GM18870 (cell line): Measurements from ENCODE around the gene SLC4A3.
A peak's percentile ranks its signal among the peaks of the same experiment; 100 is the strongest.

ENCODE experiments used
- ATAC-seq: cut with Tn5 transposase; IDR thresholded peaks from one replicate; pipeline ENCODE4 v1.9.1; 2021; ENCODE audit warnings: moderate library complexity; ENCODE audit not compliant: unreplicated experiment

The SLC4A3 gene

DNA sequence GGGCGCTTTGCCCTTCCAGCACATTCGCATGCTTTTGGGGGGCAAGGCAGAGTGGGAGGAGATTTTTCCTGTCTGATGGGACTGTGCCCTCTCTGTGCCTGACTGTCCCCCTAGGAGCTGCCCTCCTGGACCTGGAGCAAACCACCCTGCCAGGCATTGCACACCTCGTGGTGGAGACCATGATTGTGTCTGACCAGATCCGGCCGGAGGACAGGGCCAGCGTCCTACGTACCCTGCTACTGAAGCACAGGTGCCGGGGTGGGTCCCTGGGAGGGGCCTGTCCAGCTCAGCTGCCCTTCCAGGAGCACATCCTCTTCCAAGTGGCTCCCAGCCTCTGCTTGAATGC lies 5.3 kb downstream of the SLC4A3 start:
- no peak for ATAC-seq

DNA sequence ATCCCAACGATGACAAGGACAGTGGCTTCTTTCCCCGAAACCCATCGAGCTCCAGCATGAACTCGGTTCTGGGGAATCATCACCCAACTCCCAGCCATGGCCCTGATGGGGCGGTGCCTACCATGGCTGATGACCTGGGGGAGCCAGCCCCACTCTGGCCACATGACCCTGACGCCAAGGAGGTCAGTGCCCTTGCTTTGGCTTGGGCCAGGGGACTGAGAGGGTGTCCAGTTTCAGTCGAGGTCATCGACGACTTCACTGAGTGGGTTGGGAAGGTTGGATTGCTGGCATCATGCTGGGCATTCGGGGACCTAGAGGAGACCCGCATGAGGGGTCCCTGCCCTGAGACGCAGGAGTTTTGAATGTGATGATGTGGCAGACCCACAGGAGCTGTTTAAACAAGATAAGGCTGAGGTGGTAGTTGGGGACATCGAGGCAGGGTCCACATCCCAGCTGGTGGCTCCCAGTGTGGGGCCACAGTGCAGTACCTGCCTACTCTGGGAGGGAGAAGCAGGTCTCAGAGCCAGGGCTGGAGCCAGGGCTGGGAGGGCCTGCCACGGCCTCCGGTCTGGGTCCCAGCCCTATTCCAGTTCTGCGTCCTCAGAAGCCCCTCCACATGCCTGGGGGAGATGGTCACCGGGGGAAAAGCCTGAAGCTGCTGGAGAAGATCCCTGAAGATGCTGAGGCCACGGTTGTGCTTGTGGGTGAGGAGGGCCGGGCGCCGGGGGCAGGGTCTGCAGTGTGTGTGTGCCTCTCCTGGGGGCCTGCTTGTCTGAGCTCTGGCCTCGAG lies 6.0 kb downstream of the SLC4A3 start:
- ATAC-seq: no peak

DNA sequence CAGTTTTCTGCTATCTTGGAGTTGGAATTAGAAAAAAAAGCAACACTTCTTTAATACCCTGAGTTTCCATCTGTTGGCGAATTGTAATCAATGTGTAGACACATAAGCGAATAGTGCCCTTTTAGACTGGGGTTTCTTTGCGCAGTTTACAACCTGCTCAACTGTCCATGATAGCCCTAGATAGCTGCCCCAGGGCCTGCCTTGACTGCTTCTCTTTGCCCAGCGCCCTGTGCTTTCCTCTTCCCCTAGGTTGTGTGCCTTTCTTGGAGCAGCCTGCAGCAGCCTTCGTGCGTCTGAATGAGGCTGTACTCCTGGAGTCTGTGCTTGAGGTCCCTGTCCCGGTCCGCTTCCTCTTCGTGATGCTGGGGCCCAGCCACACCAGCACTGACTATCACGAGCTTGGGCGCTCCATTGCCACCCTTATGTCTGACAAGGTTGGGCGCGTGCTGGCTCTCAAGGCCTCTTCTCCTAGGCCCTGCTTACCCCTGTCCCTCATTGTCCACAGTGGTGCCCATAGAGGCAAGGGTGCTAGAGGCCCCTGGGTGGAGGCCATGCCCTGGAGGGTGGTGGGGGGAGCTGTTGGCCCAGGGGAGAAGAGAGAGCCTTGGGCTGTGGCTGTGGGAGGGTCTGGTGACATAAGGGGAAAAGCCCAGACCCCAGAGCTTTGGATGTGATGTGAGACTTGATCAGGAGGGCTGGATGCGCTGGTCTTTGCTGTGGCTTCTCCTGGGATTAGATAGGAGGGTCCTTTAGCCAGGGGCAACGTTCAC lies 6.9 kb downstream of the SLC4A3 start:
- no peak for ATAC-seq

DNA sequence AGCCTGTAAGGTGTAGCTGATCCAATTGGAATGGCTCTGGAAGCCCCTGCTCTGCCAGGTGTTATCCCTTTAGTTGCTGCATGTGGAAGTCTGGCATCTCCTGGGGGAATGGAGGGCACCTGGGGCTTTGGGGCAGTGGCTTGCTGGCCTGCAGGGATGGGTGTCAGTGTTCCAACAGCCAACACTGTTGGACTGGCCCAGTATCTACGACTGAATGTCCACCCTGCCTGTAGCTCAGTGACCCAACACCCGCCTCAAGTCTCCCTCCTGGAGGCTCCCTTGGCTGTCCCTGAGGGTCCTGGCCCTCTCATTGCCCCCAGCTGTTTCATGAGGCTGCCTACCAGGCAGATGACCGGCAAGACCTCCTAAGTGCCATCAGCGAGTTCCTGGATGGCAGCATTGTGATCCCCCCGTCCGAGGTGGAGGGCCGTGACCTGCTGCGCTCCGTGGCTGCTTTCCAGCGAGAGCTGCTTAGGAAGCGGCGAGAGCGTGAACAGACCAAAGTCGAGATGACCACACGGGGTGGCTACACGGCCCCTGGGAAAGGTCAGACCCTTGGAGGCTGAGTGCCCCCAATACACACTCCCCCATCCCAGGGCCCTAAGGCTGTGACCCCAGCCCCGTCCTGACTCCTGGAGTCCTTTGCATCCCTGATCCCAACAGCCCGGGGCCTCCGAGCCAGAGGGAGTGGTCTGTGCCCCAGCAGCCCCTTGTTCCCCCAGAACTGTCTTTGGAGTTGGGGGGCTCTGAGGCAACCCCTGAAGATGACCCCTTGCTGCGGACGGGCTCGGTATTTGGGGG lies 7.7 kb downstream of the SLC4A3 start:
- no peak for ATAC-seq

DNA sequence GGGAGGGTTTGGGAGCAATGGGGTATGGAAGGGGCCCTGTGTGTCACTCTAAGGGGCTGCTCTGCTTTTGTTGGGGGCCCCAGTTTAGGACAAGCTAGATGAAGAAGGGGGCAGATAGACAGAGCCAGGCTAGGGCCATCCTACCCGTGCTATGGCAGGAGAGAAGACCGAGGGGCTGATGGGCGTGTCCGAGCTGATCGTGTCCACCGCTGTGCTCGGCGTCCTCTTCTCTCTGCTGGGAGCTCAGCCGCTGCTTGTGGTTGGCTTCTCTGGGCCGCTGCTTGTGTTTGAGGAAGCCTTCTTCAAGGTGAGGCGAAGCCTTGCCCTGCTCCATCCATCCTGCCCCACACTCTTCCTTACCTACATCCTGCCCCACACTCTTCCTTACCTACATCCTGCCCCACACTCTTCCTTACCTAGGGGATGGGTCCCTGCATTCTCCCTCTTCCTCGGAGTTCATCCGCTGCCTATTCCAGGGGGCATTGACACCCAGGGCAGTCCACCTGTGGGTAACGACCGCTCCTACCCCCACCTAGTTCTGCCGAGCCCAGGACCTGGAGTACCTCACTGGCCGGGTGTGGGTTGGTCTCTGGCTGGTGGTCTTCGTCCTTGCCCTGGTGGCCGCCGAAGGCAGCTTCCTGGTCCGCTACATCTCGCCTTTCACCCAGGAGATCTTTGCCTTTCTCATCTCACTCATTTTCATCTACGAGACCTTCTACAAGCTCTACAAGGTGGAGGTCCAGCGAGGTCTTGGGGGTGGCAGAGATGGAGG lies 8.9 kb downstream of the SLC4A3 start:
- ATAC-seq: no peak

DNA sequence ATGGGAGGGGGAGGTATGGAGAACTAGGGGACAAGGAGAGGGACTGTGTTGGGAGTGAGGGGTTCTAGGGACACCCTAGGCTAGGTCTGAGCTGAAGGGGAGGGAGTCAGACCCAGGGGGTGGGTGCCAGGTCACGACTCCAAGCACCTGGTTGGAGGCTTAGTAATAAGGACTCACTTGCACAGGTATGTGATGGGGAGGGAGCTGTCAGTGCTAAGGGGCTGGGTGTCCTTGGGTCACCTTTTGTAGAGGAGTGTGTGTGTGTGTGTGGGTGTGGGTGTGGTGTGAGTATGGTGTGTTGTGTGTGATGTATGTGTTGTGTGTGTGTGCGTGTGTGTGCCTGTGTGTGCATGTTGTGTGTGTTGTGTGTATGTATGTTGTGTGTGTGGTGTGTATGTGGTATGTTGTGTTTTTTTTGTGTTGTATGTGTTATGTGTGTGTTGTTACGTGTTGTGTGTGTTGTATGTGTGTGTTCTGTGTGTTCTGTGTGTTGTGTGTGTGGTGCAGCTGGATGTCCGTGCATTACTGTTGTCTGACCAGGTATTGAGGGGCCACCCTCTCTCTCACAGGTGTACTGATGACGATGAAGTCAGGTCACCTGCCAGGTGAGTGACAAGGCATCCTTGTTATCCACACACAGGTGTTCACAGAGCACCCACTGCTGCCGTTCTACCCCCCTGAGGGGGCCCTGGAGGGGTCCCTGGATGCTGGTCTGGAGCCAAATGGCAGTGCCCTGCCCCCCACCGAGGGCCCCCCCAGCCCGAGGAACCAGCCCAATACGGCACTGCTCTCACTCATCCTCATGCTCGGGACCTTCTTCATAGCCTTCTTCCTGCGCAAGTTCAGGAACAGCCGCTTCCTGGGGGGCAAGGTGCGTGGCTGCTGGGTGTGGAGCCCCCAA lies 9.8 kb downstream of the SLC4A3 start:
- no peak for ATAC-seq

DNA sequence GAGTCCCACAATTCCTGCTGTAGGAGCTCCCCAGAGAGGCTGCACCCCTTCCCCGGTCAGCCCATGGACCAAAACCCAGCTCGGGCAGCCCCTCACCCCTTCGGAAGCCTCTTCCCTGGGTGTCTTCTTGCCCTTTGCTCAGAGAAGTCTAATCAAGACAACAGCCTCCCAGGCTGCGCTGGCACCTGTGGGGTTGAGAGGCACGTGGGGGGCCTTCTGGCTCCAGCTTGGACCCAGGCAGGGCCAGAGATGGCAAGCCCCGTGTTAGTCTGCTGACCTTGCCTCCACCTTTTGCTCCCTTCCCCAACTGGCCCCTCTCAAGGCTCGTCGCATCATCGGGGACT lies 10.4 kb downstream of the SLC4A3 start:
- ATAC-seq: no peak

DNA sequence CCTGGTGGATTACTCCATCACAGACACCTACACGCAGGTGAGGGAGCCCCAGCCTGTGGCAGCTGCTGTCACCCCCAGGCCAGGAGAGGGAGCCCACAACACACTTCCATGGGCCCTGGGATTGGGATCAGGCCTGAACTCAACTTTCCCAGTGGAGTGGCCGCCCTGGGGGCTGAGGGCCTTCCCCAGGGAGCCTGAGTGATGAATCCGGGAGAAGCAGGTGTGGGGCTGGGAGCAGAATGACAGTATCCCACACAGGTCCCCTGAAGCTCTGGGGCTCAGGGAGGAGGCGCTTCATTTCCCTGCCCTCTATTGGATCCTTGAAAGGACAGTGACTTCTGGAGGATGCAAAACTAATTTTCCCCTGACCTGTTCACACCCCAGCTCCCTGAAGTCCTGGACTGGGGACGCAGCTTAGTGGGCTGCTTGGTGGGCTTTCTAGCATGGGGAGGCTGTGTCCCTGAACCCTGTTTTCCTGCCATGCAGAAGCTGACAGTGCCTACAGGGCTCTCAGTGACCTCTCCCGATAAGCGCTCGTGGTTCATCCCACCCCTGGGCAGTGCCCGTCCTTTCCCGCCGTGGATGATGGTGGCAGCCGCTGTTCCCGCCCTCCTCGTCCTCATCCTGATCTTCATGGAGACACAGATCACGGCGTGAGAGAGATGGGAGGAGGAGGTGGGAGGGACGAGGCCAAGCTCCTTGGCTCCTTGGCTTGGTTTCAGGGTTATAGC lies 11.0 kb downstream of the SLC4A3 start:
- ATAC-seq: no peak

DNA sequence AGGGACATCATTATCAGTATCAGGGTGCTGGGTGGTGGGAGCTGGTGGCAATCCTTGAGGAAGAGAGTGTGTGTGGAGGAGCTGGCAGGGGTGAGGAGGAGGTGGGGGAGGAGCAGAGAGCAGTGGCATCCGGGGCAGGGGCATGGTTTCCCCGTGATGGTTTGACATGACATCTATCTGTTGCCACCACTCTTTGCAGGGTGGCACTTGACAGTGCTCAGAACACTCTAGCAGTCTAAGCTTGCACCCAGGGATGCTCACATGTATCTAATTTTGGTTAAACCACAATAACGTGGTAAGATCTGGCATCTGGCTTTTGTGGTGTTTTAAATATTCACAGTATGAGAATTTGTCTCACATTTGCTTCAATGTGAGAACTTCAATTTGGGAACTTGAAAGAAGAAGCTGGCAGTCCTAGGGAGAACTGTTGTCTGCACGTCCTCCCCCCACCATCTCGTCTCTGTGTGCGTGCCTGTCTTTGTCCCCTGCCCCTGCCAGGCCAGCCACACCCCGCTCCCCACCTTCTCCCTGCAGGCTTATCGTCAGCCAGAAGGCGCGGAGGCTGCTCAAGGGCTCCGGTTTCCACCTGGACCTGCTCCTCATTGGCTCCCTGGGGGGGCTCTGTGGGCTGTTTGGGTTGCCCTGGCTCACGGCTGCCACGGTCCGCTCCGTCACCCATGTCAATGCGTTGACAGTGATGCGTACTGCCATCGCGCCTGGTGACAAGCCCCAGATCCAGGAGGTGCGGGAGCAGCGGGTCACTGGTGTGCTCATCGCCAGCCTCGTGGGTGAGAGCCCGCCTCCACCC lies 11.7 kb downstream of the SLC4A3 start:
- ATAC-seq: no peak

DNA sequence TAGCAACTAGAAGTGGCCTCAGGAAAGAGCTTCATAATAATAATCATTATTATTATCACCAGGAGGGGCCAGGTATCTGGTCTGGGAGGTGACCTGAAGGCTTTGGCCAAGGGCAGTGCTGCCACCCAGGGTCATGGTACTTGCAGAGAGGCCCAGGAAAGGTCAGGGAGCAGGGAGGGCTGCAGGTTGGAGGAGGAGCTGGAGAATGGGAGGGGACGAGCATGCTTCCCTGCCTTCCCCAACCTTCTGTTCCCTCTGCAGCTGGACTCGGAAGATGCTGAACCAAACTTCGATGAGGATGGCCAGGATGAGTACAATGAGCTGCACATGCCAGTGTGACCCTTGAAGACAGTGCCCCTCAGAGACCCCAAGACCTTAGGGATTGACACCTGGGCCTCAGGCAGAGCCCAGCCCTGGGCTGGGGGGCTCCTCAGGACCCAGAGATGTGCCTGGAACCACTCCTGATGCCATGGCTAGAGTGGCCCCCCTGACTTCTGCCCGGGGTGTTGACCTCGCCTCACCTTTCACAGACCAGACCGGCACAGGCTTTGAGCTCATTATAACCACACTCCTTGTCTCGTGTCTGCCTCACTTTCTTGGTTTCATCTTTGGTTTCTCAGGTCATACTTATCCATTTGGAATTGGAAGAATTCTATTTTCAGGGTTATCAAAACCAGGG lies 14.1 kb downstream of the SLC4A3 start:
- ATAC-seq: no peak

DNA sequence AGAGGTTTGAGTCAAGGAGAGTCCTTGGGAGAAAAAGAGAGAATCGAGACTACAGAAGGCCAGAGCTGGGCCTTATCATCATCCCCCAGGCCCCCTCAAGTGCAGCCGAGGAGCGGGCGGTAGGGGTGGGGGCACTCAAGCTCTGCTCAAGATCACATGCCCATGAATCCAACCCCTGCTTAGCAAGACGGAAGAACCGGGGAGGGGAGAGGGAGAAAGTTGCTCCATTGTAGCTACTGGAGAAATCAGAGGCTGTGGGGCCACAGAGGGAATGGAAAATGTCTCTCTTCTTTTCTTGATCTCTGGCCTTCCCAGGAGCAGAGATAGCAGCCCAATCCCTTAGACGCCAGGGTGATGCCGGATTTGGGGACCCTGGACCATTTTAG lies 14.6 kb downstream of the SLC4A3 start:
- no peak for ATAC-seq

DNA sequence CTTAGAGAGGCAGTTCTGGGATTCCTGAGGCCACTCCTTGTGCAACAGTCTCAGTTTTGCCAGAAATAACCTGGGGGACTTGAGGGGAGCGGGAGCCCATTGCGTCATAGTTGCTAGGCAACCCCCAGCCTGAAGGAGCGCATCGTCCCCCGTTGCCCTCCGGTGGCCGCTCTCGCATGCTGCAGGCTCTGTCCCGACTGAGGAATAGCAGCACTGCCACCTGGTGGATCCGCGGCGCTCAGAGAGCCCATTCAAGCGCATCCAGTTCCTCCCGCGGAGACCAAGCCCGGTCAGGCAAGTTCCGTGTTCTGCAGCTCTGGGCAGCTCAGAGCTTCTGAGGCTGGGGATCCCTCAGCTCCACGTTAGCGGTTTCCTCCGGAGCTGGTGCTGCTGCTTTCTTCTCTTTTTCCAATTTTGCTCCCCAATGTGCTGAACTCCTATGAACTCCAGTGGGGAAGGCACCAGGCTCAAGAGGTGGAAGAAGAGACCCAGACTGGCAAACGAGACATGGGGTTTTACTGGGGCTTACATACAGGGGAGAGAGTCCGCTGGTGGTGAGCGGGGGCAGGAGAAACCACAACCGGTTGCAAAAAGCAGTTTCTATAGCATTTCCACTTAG lies 15.1 kb downstream of the SLC4A3 start:
- peak; percentile 98 for ATAC-seq

DNA sequence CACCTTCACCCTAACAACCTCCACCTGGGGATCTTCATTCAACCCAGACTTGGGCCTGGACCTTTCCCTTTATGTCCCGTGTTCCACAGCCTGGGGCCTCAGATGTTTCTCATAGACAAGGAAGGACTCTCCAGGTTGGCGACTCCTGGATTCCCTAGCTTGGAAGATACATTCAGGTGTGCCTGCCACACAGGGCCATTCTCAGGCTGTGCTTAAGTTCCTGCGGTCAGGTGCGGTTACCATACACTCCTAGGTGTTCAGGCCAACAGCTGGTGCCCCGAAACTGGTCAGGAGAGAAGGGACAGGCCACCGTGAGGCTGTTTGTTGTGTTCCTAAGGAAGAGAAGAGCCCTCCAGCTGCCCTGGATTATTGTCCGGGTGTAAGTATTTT lies 15.6 kb downstream of the SLC4A3 start:
- ATAC-seq: no peak

DNA sequence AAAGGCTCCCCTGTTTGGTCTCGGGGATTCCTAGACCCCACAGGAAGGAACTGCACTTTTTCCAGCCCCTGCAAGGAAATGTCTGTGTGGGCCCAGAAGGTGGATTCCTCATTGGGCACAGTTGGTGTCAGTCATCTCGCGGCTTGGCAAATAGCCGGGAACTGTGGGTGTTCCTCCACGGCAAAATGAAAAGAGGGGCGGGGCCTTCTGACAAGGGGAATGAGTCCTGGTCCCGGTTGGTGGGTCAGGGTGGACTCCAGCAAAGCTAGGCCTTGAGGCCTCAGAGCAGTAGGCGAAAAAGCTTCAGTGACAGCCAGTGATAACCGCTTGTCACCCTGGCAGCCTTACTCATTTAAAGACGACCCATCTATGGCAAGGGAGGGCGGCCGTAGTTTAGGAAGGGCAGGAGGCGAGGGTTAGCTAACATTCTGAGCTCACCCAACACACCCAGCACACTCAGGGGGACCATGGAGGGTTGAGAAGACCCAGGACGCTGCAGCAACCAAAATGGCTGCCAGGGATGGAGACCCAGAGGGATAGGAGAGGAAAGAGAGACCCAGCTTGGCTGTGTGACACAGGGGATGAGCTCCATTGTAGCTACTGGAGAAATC lies 16.5 kb downstream of the SLC4A3 start:
- no peak for ATAC-seq

DNA sequence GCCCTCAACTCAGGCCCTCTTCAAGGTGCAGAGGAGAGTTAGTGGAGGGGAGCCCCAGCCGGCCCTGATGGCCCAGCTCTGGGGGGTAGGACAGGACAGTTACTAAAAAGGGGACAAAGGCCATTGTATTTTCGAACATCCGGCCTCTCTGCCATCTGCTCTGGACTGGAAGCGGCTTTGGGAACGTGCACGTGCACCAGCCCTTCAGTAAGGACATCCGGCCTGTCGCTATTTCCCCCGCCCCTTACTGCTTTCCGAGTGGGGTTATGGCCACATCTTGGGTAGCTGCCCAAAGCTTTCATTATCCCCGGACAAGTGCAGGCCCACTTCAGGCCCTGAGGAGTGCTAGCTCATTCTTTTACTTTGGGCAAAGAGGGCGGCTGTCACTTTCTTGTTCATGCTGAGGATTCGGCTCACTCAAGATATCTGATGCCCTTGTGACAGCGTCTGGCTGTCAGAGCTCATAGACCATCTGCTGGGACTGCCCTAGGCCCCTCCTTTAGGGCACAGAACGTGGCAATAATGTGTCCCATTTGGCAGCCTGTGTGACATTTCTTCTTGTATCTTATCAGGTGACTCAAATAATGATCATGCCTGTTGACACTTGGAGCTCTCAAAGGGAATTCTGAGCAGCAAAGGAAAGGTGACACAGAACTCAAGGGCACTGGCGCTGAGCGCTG lies 17.5 kb downstream of the SLC4A3 start:
- no peak for ATAC-seq

DNA sequence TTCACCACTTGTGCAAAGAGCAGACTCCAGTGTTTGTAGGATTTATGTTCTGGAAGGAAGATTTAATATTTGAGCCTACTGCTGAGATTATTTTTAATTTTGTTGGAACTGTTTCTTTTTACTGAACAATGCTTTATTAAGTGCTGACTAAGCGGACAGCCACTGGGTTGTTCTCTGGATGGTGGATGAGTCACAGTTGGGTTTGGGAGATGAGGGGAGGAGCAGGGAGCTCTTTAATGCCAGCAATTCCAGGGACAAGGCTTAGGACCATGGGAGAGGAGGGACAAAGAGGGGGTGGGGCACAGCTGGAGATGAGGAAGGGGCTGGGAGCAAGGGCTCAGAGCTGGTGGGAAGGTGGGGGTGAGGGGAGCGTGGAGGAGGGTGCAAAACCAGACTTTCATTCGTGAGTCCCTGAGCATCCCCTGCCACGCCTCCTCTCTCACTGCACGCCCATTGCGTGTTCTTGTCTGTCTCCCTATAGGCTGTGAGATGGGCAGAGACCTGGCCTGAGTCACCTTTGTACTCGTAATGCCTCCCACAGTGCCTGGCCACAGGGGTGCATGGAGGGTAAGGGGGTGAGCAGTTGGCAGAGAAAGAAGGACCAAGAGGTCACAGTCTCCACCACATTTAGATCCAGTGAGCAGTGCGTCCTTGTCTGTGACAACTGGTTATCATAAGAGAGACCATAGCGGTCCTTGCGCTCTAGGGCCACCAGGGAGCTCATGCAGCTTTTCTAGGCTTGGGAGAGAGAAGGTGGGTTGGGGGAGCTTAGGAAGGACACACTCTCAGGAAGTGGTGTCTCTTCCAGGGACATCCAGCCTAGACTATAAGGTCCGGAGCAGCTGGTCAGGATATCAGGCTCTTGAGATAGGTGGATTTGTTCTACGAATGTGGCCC lies 18.4 kb downstream of the SLC4A3 start:
- ATAC-seq: no peak
